Uterus (tissue), 2 donors: ENCODE measurements around the gene BOD1L2.

Experiments
- CTCF ChIP-seq, 4 experiments: fragments of 200-600 bp in 2 of 4; fragments of 450-650 bp in 2 of 4; sonication (generic) in 2 of 4; IDR thresholded peaks; one replicate each; pipeline ENCODE4 v1.5.1; 2016 to 2019; ENCODE audit warnings: antibody characterized with exemption in 4 of 4, mild to moderate bottlenecking in 2 of 4, moderate library complexity in 1 of 4
- POLR2A ChIP-seq, 2 donors: fragments of 450-650 bp; IDR thresholded peaks; one replicate each; pipeline ENCODE4 v1.6.1; 2016; ENCODE audit warnings: antibody characterized with exemption in 2 of 2, mild to moderate bottlenecking in 1 of 2, moderate library complexity in 1 of 2

DNA sequence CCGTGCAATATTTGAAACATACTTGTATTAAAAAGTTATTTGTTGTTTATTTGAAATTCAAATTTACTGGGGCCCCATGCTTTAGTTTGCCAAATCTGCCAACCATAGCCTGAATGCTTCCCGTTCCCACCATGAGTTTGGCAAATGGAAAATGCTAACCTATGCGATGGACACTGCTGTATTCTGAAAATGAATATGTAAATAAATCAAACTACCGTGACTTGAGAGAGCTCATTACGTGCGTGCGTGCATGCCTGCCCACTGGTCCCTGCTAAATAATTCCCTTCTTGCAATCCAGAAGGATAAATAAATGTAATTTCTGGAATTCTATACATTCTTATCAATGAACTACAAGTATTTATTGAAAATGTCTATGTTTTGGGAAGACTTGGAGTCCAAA lies 3.2 kb downstream of the BOD1L2 start:
- TF ChIP-seq CTCF (IDR thresholded peaks at IDR 0.05) (no peak), POLR2A (IDR thresholded peaks at IDR 0.05) (no peak)
